WERI-Rb-1 (cell line): ENCODE results near the gene KRTAP6-2.

ENCODE experiments used
- DNase-seq: peaks from one replicate; pipeline ENCODE4 v3.0.0-alpha.2; 2020
- H3K27ac ChIP-seq: fragments of 250-450 bp; sonication (Bioruptor Pico); 2 replicates; pipeline ENCODE4 v1.5.1; 2020; ENCODE audit warnings: mild to moderate bottlenecking, moderate library complexity
- H3K27me3 ChIP-seq: fragments of 250-450 bp; sonication (Bioruptor Pico); 2 replicates; pipeline ENCODE4 v1.5.1; 2021; ENCODE audit warnings: mild to moderate bottlenecking, low read depth, moderate library complexity; ENCODE audit not compliant: insufficient read depth, severe bottlenecking
- H3K36me3 ChIP-seq: fragments of 250-450 bp; sonication (Bioruptor Pico); 2 replicates; pipeline ENCODE4 v1.5.1; 2020; ENCODE audit warnings: mild to moderate bottlenecking, moderate library complexity
- H3K4me3 ChIP-seq: 2 replicates; pipeline ENCODE4 v1.5.1; 2011; ENCODE audit warnings: low read depth, mild to moderate bottlenecking, control low read depth, low read length
- H3K9me3 ChIP-seq: fragments of 250-450 bp; sonication (Bioruptor Pico); 2 replicates; pipeline ENCODE4 v1.5.1; 2021; ENCODE audit warnings: mild to moderate bottlenecking, moderate library complexity; ENCODE audit not compliant: severe bottlenecking
- TF ChIP-seq, protein P1 (sequence below): IDR thresholded peaks from 2 replicates; pipeline ENCODE4 v1.5.1; 2011; ENCODE audit warnings: low read depth, mild to moderate bottlenecking, control low read depth, inconsistent platforms, low read length

The KRTAP6-2 gene

DNA sequence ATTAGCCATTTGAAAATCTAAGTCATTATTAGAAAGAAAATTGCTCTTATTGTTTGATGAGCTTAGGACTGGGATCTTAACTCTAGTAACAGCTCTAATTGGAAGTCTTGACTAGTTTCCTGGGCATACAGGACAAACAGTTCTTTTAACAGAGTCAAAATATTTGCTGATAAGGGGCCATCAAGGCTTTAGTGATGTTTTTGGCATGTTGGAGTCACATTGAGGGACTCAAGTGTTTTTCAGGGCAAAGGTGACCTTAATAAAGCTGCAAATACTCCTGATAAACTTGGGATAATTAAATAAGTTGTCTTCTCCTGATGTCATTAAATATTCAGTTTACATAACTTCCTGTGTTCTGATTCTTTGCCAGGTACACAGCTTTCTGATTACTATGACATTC is 31.1 kb downstream of the KRTAP6-2 start:
- DNase-seq = no peak
- TF ChIP-seq, protein P1, sequence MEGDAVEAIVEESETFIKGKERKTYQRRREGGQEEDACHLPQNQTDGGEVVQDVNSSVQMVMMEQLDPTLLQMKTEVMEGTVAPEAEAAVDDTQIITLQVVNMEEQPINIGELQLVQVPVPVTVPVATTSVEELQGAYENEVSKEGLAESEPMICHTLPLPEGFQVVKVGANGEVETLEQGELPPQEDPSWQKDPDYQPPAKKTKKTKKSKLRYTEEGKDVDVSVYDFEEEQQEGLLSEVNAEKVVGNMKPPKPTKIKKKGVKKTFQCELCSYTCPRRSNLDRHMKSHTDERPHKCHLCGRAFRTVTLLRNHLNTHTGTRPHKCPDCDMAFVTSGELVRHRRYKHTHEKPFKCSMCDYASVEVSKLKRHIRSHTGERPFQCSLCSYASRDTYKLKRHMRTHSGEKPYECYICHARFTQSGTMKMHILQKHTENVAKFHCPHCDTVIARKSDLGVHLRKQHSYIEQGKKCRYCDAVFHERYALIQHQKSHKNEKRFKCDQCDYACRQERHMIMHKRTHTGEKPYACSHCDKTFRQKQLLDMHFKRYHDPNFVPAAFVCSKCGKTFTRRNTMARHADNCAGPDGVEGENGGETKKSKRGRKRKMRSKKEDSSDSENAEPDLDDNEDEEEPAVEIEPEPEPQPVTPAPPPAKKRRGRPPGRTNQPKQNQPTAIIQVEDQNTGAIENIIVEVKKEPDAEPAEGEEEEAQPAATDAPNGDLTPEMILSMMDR = no peak
- Histone ChIP-seq H3K27ac (no peak overlapping the region), H3K27me3 (peaks cover 72% of the 10 kb centered on the region), H3K36me3 (no peaks in the 10 kb centered on the region), H3K9me3 (no peaks in the 10 kb centered on the region), H3K4me3 (no peak overlapping the region)

DNA sequence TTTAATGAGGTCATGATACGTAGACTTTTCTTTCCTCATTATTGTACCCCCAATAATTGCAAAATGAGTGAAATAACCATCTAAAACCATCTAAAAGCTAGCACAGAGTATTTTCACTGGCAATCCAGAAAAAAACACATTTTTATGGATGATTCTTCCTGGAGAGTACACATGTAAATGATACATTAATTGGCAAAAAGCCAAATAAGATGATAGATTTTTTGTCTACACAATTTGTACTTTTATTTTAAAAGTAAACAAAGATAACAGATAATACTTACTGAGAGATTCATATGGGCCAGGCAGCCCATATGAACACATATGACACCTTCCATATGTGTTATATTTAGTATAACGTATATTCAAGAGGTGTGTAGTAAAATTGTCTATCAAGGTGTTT is 35.1 kb downstream of the KRTAP6-2 start:
- Histone ChIP-seq H3K27me3 (peaks cover 64% of the 10 kb centered on the region), H3K4me3 (no peak overlapping the region), H3K36me3 (no peaks in the 10 kb centered on the region), H3K27ac (no peak overlapping the region), H3K9me3 (no peaks in the 10 kb centered on the region)
- TF ChIP-seq, protein P1 = no peak
- no peak for DNase-seq

DNA sequence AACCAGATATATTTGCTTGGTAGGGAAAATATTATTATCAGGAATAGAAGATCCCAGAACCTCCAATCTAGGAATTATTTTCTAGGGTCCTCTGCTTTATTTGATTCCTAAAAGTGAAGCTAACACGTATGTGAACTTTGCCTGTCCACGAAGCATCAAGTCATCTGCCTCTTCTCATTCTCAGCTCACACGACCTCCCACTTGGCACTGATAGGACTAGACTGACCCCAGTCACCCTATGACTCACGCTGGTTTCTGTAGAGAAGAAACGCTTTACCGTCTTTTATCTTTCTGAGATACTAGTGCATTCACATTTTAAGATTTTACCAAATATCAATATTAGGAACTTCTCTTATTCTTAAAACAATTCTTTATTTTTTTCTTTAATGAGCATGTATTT is 35.6 kb downstream of the KRTAP6-2 start:
- peaks cover 65% of the 10 kb centered on the region for H3K27me3 ChIP-seq
- no peak overlapping the region for H3K4me3 ChIP-seq
- no peaks in the 10 kb centered on the region for H3K9me3 ChIP-seq
- no peak overlapping the region for H3K27ac ChIP-seq
- no peak for DNase-seq
- TF ChIP-seq, protein P1 = no peak
- no peaks in the 10 kb centered on the region for H3K36me3 ChIP-seq

DNA sequence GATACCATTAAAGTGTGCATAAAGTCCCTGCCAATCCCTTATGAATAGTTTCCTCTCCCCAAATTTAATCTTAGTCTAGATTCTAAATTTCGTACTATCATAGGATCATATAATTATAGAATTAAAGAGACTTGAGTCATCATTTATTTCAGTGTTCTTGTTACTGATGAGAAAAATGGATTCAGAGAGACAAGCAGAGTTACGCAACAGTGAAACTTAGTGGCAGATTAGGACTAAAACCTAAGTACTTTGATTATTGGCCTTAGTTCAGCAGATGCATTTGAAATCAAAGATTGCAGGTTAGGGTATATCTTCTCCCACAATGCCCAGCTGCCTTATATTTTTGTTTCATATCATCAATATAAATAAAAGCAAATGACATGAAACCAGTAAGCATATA is 36.7 kb downstream of the KRTAP6-2 start:
- no peak for DNase-seq
- H3K9me3 ChIP-seq = no peaks in the 10 kb centered on the region
- H3K27me3 ChIP-seq = peaks cover 63% of the 10 kb centered on the region
- H3K4me3 ChIP-seq = no peak overlapping the region
- TF ChIP-seq, protein P1 = no peak
- no peaks in the 10 kb centered on the region for H3K36me3 ChIP-seq
- H3K27ac ChIP-seq = no peak overlapping the region

DNA sequence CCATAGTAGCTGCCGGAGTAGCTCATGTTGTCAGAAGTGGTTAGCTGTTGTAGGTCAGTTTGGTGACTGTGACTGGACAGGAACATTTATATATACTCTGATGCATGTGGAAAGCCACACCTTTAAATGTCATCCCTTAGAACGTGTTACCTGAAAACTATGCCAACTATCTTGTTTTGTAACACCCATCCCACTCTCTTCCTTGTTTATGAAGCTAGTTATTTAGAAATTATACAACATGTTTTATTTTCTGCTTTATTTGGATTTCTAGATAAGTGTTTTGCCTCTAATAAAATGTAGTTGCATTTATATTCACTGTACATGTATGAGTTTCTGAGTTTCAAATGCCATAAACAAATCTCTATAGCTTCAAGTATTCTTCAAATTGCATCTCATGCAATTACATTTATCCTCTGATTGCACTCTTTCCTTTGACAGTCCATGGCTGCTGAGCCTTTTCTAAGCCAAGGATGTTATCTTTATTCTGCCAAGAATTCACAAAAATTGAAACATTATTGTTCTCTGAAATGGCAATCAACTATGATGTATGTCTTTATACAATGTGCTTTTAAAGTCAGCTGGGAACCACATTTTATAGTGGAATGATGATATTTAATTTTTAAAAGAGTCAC is 37.3 kb downstream of the KRTAP6-2 start, which contains the start of gene KRTAP19-7:
TSS of gene KRTAP19-7 (minus strand) at position 51 of the 632 bp plus-strand sequence. CDS start at position 26, 25 bp downstream.
- H3K4me3 ChIP-seq = no peak within 1 kb of the TSS
- no peaks in the 10 kb centered on the region for H3K9me3 ChIP-seq
- TF ChIP-seq, protein P1 = no peak
- H3K27me3 ChIP-seq = peaks cover 58% of the 10 kb centered on the region
- no peak within 1 kb of the TSS for H3K27ac ChIP-seq
- H3K36me3 ChIP-seq = no peaks in the 10 kb centered on the region
- no peak for DNase-seq

DNA sequence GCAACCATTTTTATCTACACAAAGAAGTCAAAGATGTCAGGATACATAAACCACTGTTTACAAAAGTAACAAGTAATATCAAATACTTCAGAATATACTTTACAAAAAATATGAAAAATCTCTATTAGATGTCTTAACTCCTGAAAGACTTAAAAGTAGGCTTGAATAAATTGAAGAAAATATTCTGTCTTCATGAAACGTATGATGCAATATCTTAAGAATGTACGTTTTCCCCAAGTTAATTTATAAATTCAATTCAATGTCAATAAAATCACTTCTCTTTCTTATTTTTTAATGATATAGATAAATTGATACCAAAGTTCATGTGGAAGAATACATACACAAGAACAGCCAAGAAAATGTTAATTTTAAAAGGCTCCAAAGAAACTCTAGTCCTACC is 43.6 kb downstream of the KRTAP6-2 start:
- Histone ChIP-seq H3K4me3 (no peak overlapping the region), H3K36me3 (no peaks in the 10 kb centered on the region), H3K27ac (no peak overlapping the region), H3K9me3 (no peaks in the 10 kb centered on the region), H3K27me3 (peaks cover 57% of the 10 kb centered on the region)
- no peak for DNase-seq
- TF ChIP-seq, protein P1 = no peak
